Urinary bladder (tissue), 4 donors: ENCODE data around the gene UBQLN1. TPM values are rescaled to one million over a fixed set of nuclear protein-coding genes. Genes with fewer than 3 reads are reported as not detected.
"Not testable (repeated sequence)": the region's sequence is repeated elsewhere in the genome, so short reads cannot be mapped to it uniquely, and the experiment has no call there.

Experiments used
- DNase-seq: peaks from one replicate; pipeline ENCODE4 v3.0.0-alpha.2; 2015; ENCODE audit errors: extremely low spot score
- H3K27ac ChIP-seq: one replicate; pipeline ENCODE4 v1.5.1; 2013; ENCODE audit warnings: low read depth, mild to moderate bottlenecking, moderate library complexity
- H3K36me3 ChIP-seq: one replicate; pipeline ENCODE4 v1.6.1; 2013; ENCODE audit warnings: mild to moderate bottlenecking, moderate library complexity; ENCODE audit not compliant: insufficient read depth
- H3K4me1 ChIP-seq: one replicate; pipeline ENCODE4 v1.6.1; 2013; ENCODE audit warnings: mild to moderate bottlenecking, moderate library complexity; ENCODE audit not compliant: insufficient read depth
- H3K4me3 ChIP-seq: one replicate; pipeline ENCODE4 v1.5.1; 2013; ENCODE audit warnings: low read depth, low read length
- WGBS: extraction: QIAGEN DNeasy Blood & Tissue Kit; methylation state at CpG from one replicate; pipeline ENCODE4 v1.1.7; 2013; 5-methylcytosine and 5-hydroxymethylcytosine counted together
- polyA plus RNA-seq: library from polyadenylated mRNA; stranded (reverse); fragments of 200-250 nt; gene quantifications from one replicate; pipeline ENCODE4 v1.2.3, GENCODE V29; 2013
- total RNA-seq: library from RNA; depleted of rRNA; stranded (reverse); fragments of >200 nt; gene quantifications from one replicate; pipeline ENCODE4 v1.2.3, GENCODE V29; 2014
- donor health status: healthy with polysubstance abuse.
- donor health status: healthy.

UBQLN1 gene
- total RNA-seq (132 TPM), polyA plus RNA-seq (60.4 TPM)

DNA sequence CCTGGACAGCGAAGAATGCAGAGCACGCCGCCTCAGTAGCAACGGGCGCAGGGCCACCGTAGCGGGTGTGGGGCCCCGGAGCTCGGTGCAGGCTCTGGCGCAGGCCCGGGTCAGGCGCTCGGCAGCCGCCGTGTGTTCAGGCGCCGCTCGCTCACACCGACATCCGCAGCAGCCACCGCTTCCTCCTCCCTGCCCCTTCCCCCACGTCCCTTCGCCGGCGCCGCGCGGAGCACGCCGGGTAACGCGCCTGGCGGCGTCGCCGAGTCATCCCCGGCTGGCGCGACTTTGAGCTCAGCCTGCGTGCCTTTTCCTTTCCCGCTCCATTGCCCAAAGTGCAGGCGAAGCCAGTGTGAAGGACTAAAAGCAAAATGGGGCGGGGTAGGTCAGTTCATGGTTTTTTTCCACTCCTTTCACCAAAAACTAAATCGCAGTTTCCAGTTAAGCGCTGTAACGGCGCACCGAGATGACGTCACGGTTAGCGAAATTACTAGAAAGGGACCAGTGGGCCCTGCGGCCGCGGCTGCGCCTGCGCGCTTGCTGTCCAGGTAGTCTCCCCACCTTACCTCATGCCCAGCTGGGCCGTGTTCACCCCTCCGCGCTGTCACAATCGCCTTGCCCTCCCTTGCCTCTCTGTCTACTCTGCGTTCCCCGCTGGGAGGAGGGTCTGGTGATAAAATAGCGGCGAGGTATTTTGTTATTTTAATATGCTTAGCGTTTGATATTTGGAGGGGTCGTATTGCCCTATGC lies at the start of gene UBQLN1:
Gene UBQLN1 (minus strand): TSS at position 191 of the 747 bp plus-strand sequence. CDS start 279 bp downstream, outside the sequence.
- WGBS = under 1% methylated on average over 67 of the region's 67 CpGs
- peak within 1 kb of the TSS; percentile 98 for H3K27ac ChIP-seq
- peak; percentile 90 for DNase-seq
- H3K36me3 ChIP-seq = no peaks in the 10 kb centered on the region
- H3K4me1 ChIP-seq = no peaks in the 10 kb centered on the region
- H3K4me3 ChIP-seq = peak within 1 kb of the TSS; percentile 86

GRCh38 chr9:83754383-83754977 lies 46.7 kb upstream of the UBQLN1 start:
- Histone ChIP-seq H3K4me3 (no peak overlapping the region), H3K4me1 (no peaks in the 10 kb centered on the region), H3K36me3 (peaks cover 3% of the 10 kb centered on the region), H3K27ac (no peak overlapping the region)
- DNase-seq = no peak

- H3K36me3 ChIP-seq = peaks cover 3% of the 10 kb centered on the region
- H3K27ac ChIP-seq = no peak overlapping the region
- WGBS = 91% methylated on average over 3 of the region's 3 CpGs
- no peak overlapping the region for H3K4me3 ChIP-seq
- H3K4me1 ChIP-seq = no peaks in the 10 kb centered on the region
- no peak for DNase-seq
Measured at GRCh38 chr9:83749706-83750105, 41.9 kb upstream of the UBQLN1 start.

GRCh38 chr9:83744206-83744605 lies 36.4 kb upstream of the UBQLN1 start:
- no peak overlapping the region for H3K27ac ChIP-seq
- WGBS = 82% methylated on average over 1 of the region's 1 CpG

GRCh38 chr9:83733739-83734138 lies 26.0 kb upstream of the UBQLN1 start:
- Histone ChIP-seq H3K4me3 (no peak overlapping the region), H3K36me3 (no peaks in the 10 kb centered on the region), H3K27ac (no peak overlapping the region), H3K4me1 (no peaks in the 10 kb centered on the region)
- no peak for DNase-seq
- 96% methylated on average over 4 of the region's 4 CpGs for WGBS

More at GRCh38 chr9:83744206-83744605, 36.4 kb upstream of the UBQLN1 start:
- no peak for DNase-seq
- no peaks in the 10 kb centered on the region for H3K4me1 ChIP-seq
- no peak overlapping the region for H3K4me3 ChIP-seq
- H3K36me3 ChIP-seq = peaks cover 2% of the 10 kb centered on the region

GRCh38 chr9:83728591-83729368 lies 21.0 kb upstream of the UBQLN1 start:
- 90% methylated on average over 15 of the region's 22 CpGs for WGBS
- not testable (repeated sequence) for H3K4me3 ChIP-seq, H3K36me3 ChIP-seq, H3K27ac ChIP-seq, DNase-seq, H3K4me1 ChIP-seq

- Histone ChIP-seq H3K4me1 (no peaks in the 10 kb centered on the region), H3K27ac (no peak overlapping the region), H3K36me3 (no peaks in the 10 kb centered on the region), H3K4me3 (no peak overlapping the region)
- no peak for DNase-seq
Measured at GRCh38 chr9:83724436-83724835, 16.7 kb upstream of the UBQLN1 start.

DNA sequence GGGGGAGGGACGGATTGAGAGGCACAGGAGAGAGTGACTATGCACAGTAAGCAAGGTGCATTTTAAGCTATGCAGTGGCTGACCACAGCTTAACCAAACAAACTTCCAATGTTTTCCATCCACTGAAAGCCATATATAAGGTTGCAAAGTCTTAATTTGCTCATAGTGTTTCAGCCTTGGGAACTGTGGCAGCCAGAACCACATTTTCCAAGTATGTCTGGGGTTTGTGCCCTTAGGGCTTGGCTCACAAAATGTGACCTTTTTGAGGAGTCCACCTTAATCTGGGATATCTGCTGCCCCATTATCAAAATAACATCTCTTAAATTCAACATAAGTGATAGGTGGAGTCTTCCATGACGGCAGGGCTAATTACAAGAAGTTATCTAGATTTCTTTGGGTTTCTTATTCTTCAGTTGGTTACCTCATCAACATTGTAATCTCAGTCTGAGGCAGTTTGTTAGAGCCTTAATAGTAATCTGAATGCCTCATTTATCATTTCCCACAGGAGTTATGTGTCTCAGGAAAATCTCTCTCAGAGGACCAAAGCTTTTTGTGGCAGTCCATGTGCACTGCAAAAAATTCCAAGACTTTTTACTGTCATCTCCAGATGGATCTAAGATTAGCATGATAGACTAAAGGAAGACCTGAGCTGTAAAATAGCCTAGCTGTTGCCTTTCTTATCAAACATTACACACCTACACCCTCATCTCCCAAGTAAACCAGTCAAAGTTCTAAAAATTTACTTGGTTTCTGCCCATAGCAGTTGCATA lies 15.2 kb upstream of the UBQLN1 start:
- WGBS = 70% methylated on average over 2 of the region's 2 CpGs
- H3K4me3 ChIP-seq = no peak overlapping the region
- H3K36me3 ChIP-seq = no peaks in the 10 kb centered on the region
- no peaks in the 10 kb centered on the region for H3K4me1 ChIP-seq
- no peak for DNase-seq
- no peak overlapping the region for H3K27ac ChIP-seq

DNA sequence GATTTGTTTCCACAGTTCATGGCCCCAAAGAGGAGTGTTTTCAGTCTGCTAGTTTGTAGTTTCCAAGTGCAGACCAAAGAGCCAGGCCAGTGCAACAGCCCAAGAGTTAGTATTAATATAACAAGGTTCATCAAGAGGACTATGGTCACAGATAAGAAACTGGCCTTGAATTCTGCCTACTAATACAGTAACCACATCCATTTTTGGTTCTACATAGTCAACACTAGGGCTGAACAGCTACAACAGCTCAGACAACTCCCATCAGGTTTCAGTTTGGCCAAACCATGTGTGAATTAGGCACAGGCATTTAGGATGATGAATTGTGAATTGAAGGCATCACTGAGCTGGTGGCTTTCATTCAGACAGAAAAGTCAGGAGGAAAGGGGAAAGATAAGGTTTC lies 13.8 kb upstream of the UBQLN1 start:
- DNase-seq = no peak
- Histone ChIP-seq H3K4me1 (no peaks in the 10 kb centered on the region), H3K4me3 (no peak overlapping the region), H3K27ac (no peak overlapping the region), H3K36me3 (no peaks in the 10 kb centered on the region)

DNA sequence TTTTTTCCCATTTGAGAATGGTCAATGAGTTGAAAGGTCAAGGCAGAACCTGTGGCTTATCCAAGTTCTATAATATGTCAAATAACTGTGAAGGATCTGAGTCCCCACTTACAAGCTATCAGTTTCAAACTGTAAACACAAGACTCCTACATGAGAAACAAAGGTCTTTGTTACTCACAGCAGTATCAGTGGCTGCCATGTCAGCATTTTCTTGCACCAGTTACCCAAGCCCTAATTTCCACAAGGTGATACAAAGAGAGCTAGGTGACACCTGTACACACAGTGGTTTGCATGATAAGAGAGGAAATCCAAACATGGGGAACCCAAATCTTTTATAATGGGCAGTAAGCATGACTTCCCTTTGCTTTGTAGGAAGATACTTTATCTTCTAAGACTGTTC lies 8.0 kb upstream of the UBQLN1 start:
- H3K36me3 ChIP-seq = no peaks in the 10 kb centered on the region
- DNase-seq = no peak
- H3K4me1 ChIP-seq = no peaks in the 10 kb centered on the region
- no peak overlapping the region for H3K4me3 ChIP-seq
- H3K27ac ChIP-seq = no peak overlapping the region

DNA sequence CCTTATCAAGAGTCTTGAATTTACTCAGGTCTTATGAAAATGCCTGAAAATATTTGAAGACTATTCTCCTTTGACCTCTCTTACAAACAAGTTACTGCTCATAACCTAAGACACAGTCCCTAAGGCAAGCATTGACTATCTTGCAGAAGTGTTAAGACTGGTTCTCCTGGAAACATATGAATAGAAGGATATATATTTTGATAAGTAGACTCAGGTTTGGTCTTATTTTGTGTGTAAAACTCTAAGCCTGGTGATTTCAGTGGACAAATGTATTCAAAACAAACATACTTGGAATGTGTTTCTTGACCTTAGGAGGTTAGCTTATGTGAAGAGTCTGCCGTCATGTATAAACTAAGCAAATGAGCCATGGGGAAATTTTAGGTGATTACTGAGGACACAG lies 7.5 kb upstream of the UBQLN1 start:
- 83% methylated on average over 1 of the region's 1 CpG for WGBS
- Histone ChIP-seq H3K4me1 (no peaks in the 10 kb centered on the region), H3K4me3 (no peak overlapping the region), H3K27ac (no peak overlapping the region), H3K36me3 (no peaks in the 10 kb centered on the region)
- DNase-seq = no peak

- H3K4me3 ChIP-seq = no peak overlapping the region
- no peak overlapping the region for H3K27ac ChIP-seq
- no peak for DNase-seq
- no peaks in the 10 kb centered on the region for H3K36me3 ChIP-seq
- 72% methylated on average over 3 of the region's 3 CpGs for WGBS
- H3K4me1 ChIP-seq = no peaks in the 10 kb centered on the region
Measured at GRCh38 chr9:83714329-83714728, 6.6 kb upstream of the UBQLN1 start.

GRCh38 chr9:83708515-83709158 lies 879 bp upstream of the UBQLN1 start:
- H3K27ac ChIP-seq = peak overlapping the region; percentile 98
- no peak for DNase-seq
- H3K4me3 ChIP-seq = peak overlapping the region; percentile 86
- H3K36me3 ChIP-seq = no peaks in the 10 kb centered on the region
- 12% methylated on average over 20 of the region's 20 CpGs for WGBS
- H3K4me1 ChIP-seq = no peaks in the 10 kb centered on the region
